NCI-H2227 (cell line): ENCODE measurements around the gene PRLH.
"Not testable (repeated sequence)": the region's sequence is repeated elsewhere in the genome, so short reads cannot be mapped to it uniquely, and the experiment has no call there.

Experiments
- DNase-seq: peaks from one replicate; lab custom pipeline; 2025; ENCODE audit not compliant: unreplicated experiment; lab: John Stamatoyannopoulos, UW

PRLH gene

GRCh38 chr2:237599465-237600110, 33.2 kb downstream of the PRLH start:
- DNase-seq, result no peak

GRCh38 chr2:237600205-237600846, 34.0 kb downstream of the PRLH start:
- no peak for DNase-seq

GRCh38 chr2:237601453-237602116, 35.2 kb downstream of the PRLH start:
- no peak for DNase-seq

- DNase-seq, result no peak
These were observed 36.0 kb downstream of the PRLH start for GRCh38 chr2:237602409-237602808.

- DNase-seq, result no peak
These were observed 36.8 kb downstream of the PRLH start for GRCh38 chr2:237603049-237603717.

GRCh38 chr2:237603718-237604362, 37.5 kb downstream of the PRLH start:
- DNase-seq, result no peak

GRCh38 chr2:237604391-237604790, 38.0 kb downstream of the PRLH start:
- DNase-seq, result no peak

- no peak for DNase-seq
These were observed 38.6 kb downstream of the PRLH start for GRCh38 chr2:237604960-237605359.

GRCh38 chr2:237606522-237606921, 40.1 kb downstream of the PRLH start:
- DNase-seq, result not testable (repeated sequence)

- DNase-seq, result no peak
These were observed 46.4 kb downstream of the PRLH start for GRCh38 chr2:237612527-237613357.

- DNase-seq, result no peak
These were observed 47.3 kb downstream of the PRLH start for GRCh38 chr2:237613679-237614078.

- no peak for DNase-seq
These were observed 47.9 kb downstream of the PRLH start for GRCh38 chr2:237614151-237614720.

GRCh38 chr2:237615631-237616249, 49.4 kb downstream of the PRLH start:
- DNase-seq, result no peak

- DNase-seq, result no peak
These were observed 50.0 kb downstream of the PRLH start for GRCh38 chr2:237616373-237616733.
